GM19239 (cell line): ENCODE measurements around the gene HS6ST3.

Experiments
- DNase-seq: peaks from one replicate; pipeline ENCODE4 v3.0.0; 2011; ENCODE audit warnings: low spot score; ENCODE audit not compliant: insufficient read length
- FAIRE-seq: peaks from 2 replicates; lab custom pipeline; 2011; peaks lifted over from hg19 to GRCh38; lab: Jason Lieb, UNC

HS6ST3 gene

DNA sequence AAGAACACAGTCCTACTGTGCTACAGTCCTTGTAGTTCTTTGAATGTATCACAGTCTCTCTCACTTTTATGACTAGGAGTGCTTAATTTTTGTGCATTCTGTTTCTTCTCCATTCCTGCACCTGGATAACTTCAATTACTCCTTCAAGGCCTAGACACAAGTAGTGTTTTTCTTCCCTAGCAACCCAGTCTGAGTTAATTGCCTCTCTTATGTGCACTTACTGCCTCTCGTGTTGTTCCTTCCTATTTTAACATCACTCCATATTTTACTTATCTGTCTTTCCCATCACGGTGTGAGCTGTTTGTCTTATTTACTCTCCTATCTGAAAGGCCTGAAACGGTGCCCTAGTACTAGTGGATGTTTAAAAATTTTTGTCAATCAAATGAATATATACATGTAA is 101.5 kb downstream of the HS6ST3 start:
- DNase-seq (no peak), FAIRE-seq (no peak)

DNA sequence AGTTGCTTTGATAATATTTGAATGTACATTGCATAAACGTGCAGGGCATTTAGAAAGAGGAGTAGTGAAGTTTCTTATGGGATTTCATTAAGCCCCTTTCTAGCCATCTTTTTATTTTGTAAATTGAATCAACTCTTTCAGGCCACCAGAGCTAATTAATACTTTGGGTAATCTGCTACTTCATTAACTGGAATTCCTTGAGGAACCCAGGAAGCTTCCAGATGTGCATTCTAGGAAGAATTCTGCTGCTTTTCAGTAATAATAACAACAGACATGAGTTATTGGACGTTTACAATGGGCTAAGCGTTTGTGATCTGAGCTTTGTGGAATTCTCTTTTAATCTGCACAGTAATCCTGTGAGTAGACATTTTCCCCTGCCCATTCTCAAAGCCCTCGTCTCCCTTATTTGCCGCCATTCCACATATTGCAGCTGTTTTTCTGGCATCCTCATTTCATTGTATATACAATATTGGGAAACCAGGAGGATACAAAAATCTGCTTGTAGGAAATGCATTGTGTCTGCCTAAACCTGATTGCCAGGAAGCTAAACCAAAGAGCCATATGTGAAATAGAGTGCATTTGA is 103.9 kb downstream of the HS6ST3 start:
- DNase-seq (no peak), FAIRE-seq (no peak)

DNA sequence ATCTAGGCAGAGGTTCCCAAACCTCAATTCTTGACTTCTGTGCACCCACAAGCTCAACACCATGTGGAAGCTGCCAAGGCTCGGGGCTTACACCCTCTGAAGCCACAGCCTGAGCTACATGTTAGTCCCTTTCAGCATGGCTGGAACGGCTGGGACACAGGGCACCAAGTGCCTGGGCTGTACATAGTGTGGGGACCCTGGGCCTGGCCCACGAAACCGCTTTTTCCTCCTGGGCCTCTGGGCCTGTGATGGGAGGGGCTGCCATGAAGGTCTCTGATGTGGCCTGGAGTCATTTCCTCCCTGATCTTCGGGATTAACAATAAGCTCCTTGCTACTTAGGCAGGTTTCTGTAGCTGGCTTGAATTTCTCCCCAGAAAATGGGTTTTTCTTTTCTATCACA is 108.1 kb downstream of the HS6ST3 start:
- DNase-seq: no peak
- FAIRE-seq: no peak

DNA sequence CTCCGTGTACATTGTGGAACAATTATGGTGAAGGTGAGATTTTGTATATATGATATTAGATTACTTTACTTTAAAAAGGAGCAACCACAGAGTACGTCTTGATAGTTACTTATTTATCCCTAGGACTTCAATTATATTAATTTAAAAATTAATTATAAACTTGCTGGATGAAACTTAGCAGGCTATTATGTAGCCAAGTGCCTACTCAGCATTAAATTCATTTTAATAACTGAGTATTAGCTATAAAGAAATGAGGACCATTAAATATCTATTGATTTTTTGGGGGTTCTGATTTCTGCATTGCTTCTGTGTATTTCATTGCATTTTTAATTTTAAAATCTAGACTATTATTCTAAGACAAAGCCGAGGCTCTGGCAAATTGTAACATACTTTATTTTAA is 109.4 kb downstream of the HS6ST3 start:
- no peak for DNase-seq
- FAIRE-seq: no peak

DNA sequence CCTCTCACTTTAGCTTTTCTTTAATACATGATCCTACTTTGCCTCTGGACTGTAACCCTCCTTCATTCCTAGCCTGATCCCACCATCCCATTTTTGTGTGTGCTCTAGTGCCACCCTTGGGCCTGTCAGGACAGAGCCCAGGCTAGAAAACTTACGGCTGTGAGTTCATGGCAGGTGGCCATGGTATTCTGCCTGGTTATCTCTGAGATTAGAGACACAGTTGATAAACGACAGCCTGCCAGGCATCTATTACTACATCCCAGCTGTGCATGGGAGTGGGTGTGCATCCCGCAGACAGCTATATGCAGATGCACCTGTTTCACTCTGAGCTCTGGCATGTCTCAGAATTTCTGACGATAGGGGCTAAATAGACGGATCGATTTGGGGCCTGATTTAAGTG is 110.9 kb downstream of the HS6ST3 start:
- no peak for FAIRE-seq
- DNase-seq: no peak

DNA sequence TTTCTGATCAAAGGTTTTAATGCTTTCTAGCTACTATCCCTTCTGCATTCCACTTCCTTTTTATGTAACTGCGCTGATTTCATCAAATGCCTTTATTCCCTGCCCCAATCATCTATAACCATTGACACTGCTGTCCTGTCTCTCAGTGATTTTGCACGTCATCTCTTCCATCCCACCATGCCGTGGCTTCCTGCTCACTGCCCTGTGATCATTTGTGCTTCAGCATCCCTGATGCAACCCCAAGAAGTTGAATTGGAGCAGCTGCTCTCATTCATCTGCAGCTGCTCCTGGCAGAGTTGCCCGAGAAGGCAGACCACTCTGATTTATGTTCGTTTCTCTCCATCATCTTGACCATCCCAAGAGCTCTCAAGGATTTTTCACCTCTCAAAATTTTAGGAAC is 112.4 kb downstream of the HS6ST3 start:
- DNase-seq (no peak), FAIRE-seq (no peak)

DNA sequence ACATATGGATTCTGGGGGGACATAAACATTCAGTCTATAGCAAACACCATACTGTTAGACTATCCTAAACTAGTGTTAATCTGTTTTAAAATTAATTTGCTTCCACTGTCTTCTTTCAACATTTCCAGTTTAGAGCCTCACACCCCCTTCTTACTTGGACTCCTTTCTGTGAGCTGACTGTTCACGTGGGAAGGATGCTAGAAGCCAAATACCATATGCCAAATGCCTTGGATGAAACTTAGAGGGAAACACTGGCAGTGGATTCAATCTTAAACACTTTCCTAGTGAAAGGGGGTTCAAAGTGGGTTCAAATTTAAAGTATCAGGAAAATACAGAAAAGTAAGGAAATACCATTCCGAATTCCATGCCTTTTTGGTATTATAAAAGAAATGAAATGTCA is 113.6 kb downstream of the HS6ST3 start:
- DNase-seq (no peak), FAIRE-seq (no peak)

DNA sequence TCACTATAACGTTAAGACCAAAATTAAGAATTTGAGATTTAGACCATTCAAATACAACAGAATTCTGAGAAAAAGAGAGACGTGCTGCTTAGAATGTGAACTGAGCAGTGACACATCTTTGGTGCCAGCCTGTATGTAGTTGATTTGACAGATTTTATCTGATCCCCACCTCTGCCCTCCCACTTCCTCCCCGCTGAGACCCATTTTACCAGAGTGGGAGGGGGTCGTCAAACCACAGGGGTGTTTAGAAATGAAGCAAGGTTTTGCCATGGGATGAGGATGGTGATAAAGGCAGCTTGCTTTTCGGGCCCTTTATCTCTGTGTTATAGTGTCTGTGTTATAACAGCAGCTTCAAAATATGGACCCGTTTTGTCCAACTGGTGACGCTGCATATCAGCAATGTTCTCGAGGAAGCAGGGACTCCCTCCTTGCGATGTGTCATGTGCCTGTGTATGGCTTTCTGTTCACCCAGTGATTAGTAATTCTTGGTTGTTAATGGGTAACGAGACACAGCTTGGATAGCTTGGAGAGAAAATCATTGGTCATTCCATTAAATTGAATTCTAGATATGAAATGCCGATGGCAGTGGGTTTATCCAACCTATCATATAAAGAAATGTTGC is 125.0 kb downstream of the HS6ST3 start:
- DNase-seq (no peak), FAIRE-seq (no peak)

DNA sequence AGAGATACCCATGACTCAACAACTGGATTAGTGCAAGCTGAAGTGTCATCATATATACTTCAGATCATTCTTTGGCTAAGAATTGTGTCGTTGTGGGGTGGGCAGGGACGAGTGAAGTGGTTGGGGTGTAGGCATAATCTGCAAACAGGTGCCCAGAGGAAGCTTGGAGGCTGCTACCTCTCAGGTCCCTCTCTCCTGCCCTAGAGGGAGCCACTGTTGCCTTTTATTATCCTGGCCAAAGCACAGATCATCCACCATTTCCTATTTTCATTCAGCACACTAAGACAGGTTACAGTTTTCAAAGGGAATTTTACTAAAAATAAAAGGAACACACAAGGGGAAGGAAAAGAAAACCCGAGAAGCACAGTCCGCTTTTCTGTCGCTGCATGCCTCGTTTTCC is 126.6 kb downstream of the HS6ST3 start:
- FAIRE-seq: no peak
- DNase-seq: no peak

DNA sequence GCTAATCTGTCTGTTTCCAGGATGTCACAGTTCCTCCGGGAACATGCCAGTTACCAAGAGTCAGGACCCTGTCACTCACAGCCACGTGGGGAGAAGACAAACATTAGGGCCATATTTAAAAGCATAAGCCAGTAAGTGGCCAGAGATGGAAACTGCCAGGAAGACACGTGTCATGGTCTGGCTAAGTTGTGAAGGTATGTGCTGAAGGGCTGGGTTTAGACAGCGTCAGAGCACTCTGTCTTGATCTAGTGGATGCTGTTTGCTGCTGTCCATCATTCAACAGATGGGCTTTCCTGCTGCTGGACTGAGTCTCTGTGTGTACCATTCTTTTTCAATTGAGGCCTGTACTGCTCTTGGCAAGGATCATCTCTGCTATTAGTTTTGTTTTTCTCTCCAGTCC is 128.6 kb downstream of the HS6ST3 start:
- FAIRE-seq: no peak
- no peak for DNase-seq

DNA sequence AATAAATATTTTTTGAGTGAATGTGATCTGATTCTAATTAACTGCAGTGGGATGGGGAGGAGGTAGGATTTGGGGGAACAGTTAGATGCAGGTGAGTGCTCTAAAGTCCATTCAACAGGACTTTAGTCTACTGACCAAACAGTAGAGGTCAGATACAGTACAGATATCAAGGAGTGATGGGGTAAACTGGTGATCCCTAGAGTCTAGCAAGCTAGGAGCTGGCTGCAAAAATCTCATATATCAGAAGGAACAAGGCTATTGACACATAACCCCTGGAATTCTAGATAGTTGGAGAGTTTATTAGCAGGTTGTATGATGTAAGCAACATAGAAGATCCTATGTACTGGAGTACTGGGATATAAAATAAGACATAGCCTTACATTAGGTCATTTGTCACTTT is 131.6 kb downstream of the HS6ST3 start:
- FAIRE-seq (no peak), DNase-seq (no peak)

DNA sequence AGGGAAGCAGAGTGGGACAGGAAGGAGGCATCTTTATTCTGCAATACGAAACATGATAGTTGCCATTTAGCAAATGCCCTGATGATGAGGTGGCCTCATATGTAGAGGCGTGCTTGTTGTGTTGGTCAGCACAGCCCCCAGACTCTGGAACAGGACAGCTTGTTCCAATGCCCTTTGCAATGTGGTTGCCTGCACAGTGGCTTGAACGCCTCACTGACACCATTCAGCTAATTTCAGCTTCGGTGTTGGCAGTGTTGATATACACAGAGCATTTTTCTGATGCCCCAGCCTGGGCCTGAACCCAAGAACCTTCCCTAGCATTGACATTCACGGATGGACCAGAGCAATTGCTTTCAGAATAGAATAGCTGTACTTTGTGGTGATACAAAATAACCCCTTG is 133.3 kb downstream of the HS6ST3 start:
- DNase-seq (no peak), FAIRE-seq (no peak)

DNA sequence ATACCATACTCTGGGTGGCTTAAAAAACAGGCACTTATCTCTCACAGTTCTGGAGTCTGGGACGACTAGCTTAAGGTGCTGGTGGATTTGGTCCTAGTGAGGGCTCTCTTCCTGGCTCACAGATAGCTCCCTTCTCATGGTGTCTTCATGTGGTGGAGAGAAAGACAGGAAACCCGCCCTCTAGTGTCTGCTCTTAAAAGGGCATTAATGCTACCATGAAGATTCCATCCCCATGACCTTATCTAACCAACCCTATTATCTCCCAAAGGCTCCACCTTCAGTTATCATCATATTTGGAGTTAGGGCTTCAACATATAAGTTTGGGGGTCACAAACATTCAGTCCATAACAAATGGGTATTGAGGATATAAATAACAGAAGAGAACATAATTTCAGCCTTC is 139.4 kb downstream of the HS6ST3 start:
- DNase-seq: no peak

DNA sequence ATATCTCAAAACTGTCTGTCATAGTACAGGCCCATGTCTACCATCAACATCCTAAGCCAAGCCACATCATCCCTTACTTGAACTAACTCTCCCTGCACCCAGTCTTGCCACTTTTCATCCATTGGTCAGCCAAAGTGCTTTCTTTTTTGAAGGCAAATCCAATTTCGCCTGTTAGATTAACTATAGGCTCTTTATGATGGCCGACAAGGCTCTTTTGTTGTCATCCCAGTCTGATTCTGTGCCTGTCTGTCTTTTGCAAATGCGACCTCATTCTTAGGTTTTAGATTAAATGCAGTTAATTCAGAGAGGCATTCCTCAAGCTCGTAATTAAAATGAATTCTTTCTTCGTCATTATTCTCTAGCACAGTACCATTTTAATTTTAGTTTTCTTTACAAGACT is 148.3 kb downstream of the HS6ST3 start:
- no peak for FAIRE-seq

More for the DNA sequence above, 139.4 kb downstream of the HS6ST3 start:
- FAIRE-seq: no peak

DNA sequence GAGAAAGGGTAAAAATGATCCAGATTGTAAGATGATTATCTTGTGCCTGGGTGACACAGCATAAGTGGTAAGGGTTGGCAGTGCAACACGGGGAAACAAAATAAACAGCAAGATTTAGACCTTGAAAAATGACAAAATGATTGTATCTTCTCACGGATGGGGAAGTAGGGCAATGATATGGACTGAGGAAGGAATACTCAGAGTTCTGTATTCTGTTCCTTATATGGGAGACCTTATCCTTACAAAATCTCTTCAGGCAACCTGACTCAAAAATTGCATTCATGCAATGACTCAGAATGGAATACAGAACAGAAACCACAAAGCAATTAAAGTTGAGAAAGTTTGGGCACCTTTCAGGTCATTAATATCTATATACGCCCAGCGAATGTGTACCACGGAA is 149.0 kb downstream of the HS6ST3 start:
- FAIRE-seq (no peak), DNase-seq (no peak)

More for the DNA sequence above, 148.3 kb downstream of the HS6ST3 start:
- no peak for DNase-seq

DNA sequence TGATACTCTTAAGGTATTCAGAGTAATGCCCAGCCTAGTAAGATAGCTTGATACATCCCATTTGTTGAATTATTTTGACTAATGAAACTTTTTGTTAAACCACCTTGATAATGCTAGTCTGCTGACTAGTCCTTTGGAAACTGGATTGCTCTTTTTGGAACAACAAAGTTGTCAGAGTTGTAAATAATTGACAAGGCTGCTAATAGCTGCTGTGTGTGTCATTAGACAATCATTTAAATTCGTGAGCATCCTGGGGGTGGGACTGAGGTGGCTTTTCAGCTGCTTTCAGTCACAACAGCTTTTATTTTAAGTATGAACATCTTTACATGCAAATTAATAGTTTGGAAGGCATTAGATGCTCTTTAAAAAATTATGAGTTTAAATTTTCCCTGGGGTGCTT is 153.5 kb downstream of the HS6ST3 start:
- FAIRE-seq (no peak), DNase-seq (no peak)

DNA sequence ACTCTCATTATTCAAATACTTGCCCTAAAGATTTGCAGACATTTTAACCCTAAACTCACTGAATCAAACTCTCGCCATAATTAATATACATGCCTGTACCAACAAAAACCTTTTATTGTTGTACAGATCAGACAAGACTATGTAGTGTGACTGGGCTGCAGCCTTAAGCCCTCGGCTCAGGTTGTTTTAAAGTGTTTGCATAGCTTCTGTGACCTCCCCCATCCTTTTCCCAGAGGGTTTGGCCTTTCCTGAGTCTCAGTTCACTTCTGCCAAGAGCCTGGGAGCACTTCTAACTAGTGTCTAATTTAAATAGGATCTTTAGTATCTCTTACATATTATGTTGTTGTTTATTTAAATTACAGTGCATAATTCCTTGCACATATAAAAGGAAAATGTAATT is 158.2 kb downstream of the HS6ST3 start:
- no peak for FAIRE-seq

DNA sequence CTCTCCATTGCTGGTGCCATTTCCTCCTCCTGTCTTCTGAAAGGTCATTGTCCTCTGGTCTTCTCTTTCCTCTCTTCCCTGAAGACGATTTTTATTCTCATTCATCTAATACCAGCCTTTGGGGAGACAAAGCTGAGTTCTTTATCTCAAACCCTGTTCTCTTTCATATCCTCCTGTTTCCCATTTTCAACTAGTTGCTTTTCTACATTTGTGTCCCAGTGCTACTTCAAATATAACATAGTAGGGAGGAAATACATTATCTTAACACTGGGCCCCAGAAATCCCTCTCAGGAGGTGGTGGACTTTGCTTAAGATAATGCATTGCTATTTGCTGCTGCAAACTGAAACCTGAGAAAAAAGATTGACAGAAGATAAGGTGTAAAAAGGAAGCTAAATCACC is 159.1 kb downstream of the HS6ST3 start:
- FAIRE-seq (no peak), DNase-seq (no peak)

More for the DNA sequence above, 158.2 kb downstream of the HS6ST3 start:
- DNase-seq: no peak

DNA sequence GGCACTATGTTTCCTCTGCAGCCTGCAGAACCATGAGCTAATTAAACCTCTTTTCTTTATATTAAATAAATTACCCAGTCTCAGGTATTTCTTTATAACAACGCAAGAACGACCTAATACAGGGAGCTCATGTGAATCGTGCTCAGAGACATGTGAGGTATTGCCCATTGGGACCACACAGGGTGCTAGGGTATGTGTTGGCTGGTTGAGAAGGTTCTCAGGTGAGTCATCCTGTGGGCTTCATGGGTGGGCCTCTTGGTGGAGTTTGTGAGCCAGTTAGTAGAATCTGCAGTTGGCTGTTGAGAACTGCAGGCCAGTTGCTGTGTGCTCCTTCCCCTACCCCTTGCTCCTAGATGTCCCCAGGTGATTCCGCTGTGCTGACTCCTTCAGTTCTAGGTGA is 163.0 kb downstream of the HS6ST3 start:
- FAIRE-seq (no peak), DNase-seq (no peak)

DNA sequence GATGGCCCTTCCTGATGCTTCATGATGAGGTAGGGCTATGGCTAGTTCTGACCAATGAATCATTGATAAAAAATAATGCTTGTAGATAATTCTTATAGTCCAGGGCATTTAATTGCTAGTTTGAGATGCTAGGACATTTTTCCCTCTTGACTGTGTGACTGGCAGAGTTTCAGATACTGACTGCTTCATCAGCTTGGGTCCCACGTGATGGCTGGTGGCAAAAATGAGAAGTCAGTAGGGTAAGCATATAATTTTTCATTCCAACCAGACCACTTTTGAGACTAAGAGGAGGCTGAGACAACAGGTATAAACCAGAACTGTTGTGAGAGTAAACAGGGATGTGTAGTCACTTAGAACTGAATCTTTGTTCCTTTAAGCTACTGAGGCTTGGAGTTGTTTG is 183.3 kb downstream of the HS6ST3 start:
- DNase-seq (no peak), FAIRE-seq (no peak)

DNA sequence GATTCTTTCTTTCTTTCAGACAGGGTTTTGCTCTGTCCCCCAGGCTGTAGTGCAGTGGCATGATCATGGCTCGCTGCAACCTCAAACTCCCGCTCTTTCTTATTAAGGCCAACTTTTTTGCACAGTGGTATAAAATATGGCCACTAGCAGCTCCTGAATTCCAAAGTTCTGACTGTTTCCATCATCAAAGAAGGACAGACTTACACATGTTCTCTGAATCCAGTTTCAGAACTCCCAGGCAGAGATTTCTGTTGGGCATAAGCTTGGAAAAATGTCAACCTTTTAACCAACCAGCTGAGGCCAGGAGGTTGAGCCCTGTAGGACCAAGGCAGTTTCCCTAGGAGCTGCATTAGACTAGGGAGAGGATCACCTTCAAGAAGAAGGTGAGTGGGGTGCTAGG is 184.1 kb downstream of the HS6ST3 start:
- no peak for DNase-seq
- no peak for FAIRE-seq

DNA sequence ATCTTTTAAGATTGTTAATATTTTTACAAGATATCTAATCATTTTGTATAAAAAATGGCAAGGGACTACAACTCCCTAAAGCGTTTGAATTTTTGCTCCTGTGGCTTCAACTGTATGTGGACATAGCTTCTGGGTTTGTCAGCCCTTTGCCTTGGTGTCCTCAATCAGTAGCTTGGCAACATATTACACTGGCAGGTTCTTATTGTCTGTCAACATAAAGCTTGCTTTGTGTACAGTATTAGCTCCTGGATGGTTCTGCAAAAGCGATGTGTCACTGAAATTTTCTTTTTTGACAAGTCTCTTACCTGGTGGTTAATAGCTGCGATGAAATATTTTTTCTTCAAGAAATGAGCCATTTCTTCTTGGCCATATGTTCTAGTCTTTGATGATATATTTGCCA is 190.0 kb downstream of the HS6ST3 start:
- no peak for FAIRE-seq
- DNase-seq: no peak
